ENCODE results near the gene NSRP1.

DNA sequence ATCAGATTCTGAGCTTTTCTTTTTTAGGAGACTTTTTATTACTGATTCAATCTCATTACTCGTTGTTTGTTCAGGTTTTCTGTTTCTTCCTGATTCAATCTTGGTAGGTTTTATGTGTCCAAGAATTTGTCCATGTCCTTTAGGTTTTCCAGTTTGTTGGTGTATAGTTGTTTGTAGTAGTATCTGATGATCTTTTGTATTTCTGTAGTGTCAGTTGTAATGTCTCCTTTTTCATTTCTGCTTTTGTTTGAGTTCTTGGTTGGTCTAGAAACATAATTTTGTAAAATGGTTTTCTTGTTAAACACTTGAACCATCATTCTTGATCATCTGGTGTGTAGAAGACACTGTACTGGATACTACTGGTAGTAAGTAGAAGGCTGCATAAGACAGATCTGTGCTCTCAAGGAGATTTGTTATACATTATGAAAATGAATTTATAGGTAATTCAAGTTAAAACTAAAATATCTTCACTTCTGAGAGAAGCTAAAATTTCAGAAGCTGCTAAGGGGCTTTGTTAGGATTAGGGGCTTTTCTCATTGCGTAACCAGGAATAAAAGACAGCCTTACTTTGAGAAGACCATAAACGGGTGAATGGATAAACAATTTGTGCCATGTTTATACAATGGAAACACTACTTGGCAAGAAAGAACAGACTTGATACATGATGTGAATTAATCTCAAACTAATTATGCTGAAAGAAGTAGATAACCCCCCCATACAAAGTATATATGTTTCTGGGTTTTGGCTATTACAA lies 44.0 kb downstream of the NSRP1 start:
- no peak for TF ChIP-seq CTCF (IDR thresholded peaks at IDR 0.05; ENCODE audit: low read depth, low read length)
- TF ChIP-seq POLR2A (IDR thresholded peaks at IDR 0.05; ENCODE audit: extremely low read depth, insufficient read length): no peak
